GM03348 (cell line): ENCODE measurements around the gene TNFRSF8.

ENCODE experiments used
- DNase-seq: peaks from one replicate; pipeline ENCODE4 v3.0.0; 2012; ENCODE audit warnings: low spot score

Gene TNFRSF8

DNA sequence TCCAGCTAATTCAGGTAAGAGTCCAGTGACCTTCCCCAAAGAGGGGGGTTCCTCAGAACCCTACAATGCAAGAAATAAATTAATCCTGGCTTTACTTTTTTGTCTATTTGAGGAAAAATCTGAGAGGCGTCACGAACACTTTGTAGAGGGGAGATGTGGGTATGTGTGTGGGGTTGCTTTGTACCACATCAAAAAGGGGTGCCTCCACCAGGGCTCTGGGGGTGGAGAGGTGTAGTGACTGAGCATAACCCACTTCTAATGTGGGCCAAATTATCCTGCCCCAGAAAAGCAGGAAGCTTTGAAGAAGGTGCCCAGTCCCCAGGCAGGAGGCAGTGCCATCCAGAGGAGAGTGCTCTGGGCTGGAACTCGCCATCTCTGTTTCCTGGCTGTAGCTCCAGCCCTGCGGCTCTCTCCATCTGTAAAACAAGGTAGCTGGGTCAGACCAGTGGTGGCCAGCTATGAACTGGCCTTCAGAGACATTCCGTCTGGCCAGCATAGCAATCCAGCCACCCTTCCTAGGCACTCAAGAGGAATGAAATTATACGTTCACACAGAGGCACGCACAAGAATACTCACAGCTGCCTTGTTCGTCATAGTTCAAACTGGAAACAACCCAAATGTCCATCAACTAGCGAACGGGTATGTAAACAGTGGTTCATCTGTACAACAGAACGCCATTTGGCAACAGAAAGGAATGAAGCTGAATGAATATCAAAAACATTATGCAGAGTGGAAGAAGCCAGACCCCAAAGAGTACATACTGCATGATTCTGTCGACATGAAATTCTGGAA is 58.3 kb downstream of the TNFRSF8 start:
- DNase-seq, result no peak

DNA sequence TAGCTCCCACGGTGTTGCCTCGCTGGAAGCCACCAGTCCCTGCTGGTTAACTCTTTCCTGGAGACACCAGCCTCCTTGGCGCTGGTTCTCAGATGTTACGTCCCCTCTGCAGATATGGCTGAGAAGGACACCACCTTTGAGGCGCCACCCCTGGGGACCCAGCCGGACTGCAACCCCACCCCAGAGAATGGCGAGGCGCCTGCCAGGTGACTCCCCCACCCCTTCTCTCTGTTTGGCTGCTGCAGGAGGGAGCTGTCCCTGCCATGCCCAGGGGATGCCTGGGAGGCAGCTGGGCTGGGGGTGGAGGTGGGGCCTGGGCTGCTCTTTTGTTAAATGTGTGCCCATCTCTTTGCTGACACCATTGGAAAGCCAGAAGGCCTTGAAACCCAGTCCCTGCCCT is 60.1 kb downstream of the TNFRSF8 start:
- no peak for DNase-seq

DNA sequence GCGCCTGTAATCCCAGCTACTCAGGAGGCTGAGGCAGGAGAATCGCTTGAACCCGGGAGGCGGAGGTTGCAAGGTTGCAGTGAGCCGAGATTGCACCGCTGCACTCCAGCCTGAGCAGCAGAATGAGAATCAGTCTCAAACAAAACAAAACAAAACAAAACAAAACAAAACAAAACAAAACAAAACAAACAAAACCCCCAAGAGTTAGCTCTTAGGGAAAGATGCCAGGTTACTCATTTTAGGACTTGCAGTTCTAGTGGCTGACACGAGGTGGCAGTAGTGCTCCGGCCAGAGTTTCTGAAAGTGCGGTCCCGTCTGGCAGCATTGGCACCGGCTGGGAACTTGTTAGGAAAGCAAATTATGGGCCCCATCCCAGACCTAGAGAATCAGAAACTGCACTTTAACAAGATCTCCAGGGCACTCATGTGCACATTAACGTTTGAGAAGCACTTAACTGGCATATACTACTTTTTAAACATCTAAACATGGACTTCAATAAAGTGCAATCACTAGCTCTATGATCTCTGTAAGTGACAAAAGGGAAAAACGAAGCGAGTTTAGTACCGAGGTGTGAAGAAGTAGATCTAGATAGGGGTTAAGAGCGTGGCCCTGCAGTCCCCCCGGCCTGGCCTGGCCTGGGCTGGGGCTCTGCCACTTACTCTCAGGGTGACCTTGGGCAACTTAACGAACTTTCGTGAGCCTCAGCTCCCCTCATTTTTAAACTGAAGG is 61.8 kb downstream of the TNFRSF8 start:
- peak; percentile 84 for DNase-seq

DNA sequence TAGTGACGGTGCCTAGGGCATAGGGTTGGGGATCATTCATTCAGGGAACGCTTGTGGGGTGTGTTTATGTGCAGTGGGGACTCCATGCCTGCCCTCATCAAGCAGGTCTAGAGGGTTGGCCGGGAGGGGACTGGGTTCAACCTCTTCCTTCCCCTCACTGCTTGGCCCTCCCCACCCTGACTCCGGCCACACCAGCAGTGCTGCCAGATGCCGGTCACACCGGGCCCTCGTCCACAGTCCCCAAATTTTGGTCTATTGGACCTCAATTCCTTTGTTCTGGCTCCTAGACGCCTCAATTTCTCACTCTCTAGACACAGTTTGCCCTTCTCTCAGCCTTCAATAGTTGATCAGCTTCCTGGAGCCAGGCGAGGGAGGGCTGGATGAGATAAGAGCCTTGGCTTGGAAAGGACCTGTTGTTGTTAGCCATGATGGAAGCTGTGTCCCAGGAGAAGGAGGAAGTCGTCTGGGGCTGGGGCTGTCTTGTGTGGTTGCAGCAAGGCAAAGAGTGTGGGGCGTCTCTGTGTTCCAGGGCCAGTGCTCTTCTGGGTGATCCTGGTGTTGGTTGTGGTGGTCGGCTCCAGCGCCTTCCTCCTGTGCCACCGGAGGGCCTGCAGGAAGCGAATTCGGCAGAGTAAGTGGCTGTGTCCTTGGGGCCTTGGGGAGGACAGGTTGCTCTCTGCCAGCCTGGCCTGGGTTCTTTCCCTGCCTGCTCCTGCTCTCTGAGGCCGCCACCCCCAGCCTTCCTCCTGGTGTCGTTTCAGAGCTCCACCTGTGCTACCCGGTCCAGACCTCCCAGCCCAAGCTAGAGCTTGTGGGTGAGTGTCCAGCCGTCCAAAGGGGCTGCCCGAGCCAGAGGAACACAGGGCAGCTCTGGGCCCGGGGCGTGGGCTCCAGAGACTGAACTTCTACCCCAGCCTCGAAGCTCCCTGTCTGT is 62.6 kb downstream of the TNFRSF8 start:
- DNase-seq, result no peak

DNA sequence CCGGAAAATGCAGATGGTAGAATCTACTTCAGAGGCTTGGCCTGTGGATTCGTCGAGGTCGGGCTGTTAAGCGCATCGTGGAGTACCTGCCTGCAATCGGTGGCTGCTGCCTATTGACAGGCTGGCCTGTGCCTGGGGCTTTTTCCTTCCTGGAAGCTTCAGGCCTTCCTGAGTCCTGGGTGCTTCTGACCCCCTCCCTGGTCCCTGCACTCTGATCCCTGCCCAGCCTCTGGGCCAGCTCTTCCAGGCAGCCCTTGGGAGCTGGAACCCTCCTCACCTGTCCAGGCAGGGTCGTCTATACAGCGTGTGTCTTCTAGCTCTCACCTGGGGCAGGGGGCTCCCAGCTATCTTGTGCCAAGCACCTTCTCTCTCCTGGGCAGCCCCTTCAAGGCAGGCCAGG is 63.7 kb downstream of the TNFRSF8 start:
- DNase-seq, result no peak

DNA sequence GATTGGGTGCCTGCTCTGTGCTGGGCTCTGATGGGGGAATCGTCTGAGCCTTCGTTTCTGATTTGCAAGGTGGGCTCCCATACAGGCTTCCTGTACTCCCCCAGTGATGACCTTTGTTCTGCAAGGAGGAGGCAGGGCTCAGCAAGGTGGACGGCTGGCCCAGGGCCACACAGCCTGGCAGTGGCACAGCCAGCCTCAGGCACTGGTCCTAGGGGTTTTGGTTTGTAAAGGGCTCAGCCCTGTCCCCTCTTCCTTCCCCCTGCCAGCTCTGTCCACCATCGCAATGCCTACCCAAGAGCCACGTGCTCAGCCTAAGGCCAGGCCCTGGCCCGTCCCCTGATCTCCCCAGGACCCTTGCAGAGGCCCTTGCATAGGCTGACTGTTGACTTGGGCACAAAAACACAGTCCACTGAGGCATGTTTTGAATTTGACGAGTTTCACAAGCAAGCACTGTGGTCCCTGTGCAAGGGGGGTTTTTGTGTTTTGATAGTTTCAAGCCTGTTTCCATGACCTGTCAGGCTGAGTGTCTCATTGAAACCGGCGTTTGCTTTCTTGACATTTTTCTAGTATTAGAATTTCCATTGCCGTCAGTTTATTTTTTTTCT is 64.2 kb downstream of the TNFRSF8 start:
- no peak for DNase-seq

DNA sequence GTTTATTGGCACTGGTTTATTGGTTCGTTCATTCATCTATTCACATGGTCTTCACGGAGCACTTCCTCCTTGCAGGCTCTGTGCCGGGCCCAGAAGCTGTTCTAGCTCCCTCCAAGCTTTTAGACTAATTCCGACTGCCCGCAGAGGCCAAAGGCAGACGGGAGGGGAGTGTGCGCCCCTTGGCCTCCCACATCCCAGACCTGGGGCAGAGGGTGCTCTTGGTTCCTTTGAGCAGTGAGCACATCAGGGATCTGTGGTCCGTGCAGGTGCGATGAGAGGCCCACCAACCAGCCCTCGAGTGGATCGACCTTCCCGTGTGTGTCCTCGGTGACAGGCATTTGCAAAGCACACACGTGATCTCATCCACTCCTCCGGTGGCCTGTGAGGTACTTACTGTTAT is 65.0 kb downstream of the TNFRSF8 start:
- no peak for DNase-seq

DNA sequence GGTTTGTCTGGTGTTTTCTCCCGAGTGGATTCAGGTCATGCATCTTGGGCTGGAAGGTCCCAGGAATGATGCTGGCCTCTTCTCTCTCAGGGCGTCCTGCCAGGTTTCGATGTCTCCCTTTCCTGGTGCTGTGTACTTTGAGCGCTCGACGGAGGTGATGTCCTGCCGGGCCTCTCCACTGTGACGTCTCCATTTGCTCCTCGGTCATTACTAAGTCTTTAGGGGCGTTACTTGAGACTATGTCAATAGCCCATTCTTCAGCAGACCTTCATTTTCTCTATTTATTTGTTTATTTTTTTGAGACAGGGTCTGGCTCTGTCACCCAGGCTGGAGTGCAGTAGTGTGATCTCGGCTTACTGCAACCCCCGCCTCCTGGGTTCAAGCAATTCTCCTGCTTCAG is 66.5 kb downstream of the TNFRSF8 start:
- DNase-seq, result no peak

DNA sequence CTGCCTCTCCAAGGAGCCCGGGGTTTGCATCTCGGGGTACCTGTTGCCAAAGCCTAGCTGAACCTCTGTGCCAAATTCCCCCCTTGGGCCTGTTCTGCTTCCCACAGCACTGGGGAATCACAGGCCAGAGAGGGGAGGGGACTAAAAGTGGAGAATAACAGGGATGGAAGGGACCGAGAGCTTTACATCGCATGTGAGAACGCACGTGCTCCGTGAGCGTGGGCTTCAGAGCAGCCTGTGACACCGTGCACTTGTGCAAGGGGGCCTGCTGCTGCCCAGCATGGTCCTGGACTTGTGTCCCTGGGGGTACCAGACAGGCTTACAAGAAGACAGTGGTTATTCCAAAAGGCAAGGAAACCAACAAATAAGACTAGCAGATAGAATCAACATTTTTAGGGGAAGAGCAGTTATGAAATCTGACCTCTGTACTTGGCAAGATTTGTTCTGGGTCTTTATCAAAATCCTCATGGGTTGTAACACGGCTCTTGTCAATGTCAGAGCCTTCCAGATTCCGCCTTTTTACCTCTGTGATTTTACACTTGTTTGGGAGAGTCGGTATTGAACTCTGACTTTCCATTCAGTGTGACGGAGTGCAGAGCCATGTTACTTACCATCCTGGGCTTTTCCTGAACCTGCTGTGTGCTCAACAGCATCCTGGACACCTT is 67.5 kb downstream of the TNFRSF8 start:
- DNase-seq, result no peak

DNA sequence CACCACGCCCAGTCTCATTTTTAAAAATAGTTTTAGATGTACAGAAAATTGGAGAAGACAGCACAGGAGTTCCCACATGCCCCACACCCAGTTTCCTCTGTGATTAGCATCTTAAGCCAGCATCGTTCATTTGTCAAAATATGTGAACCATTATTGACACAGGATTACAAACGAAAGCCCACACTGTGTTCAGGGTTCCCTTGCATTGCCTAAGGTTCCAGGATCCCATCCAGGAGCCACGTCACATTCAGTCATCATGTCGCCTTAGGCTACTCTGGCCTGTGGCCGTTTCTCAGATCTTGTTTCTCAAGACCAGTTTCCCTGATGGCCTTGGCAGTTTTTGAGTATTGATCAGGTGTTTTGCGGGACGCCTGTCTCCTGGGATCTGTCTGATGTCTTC is 69.0 kb downstream of the TNFRSF8 start:
- no peak for DNase-seq

DNA sequence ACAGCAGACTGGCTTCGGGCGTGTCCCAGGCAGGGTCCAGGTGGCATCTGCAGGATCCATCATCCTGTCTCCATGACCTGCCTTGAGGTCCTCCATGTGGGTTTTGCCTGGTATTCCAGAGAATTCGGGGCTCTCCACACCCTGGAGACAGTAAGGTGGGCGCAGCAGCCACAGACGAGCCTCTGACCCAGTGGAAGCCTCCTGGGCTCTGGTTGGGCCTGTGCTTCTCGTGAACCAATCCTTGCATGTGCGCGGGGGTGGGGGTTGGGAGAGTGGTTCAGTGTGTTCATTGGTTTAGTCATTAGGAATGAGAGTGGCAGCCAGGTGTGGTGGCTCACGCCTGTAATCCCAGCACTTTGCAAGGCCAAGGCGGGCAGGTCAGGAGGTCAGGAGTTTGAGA is 71.6 kb downstream of the TNFRSF8 start:
- no peak for DNase-seq

DNA sequence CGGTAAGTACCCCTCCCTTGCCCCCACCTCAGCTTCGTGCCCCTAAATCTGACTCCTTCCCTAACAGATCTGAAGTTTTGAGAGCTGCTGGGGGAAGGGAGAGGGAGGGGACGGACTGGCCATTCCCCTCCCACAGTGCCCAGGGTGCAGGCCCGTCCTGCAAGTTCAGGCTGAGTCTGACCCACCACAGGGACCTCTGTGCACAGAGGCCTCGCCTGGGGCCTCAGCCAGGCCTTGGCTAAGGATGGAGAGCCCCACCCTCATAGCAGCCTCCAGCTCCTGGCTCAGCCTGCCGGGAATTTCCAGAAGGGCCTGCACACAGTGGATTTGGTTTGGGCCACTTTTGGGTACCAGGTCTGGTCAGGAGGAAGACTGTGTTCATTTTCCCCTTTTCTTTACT is 72.5 kb downstream of the TNFRSF8 start:
- DNase-seq, result peak; percentile 68

DNA sequence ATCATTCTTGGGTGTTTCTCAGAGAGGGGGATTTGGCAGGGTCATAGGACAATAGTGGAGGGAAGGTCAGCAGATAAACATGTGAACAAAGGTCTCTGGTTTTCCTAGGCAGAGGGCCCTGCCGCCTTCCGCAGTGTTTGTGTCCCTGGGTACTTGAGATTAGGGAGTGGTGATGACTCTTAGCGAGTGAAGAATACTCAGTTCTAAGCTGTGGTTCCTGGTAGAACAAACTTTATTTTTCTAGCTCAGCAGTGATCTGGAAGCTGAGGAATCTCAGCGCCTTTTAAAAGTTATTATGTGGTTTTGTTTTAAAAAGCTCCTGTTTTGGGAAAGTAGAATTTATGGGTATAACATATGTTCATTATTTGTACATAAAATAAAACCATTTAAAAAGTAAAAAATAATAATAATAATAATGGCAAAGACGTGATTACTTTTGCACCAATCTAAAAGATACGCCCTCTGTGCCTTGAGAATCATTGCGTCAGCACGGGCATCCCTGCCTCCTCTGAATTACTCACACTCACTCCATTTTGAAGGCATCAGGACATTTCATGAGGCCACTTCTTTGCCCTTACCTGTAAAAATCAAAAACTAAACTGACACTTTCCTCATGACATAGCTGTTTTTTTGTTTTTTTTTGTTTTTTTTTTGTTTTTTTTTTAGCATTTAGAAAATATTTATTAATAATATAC is 74.0 kb downstream of the TNFRSF8 start:
- no peak for DNase-seq

DNA sequence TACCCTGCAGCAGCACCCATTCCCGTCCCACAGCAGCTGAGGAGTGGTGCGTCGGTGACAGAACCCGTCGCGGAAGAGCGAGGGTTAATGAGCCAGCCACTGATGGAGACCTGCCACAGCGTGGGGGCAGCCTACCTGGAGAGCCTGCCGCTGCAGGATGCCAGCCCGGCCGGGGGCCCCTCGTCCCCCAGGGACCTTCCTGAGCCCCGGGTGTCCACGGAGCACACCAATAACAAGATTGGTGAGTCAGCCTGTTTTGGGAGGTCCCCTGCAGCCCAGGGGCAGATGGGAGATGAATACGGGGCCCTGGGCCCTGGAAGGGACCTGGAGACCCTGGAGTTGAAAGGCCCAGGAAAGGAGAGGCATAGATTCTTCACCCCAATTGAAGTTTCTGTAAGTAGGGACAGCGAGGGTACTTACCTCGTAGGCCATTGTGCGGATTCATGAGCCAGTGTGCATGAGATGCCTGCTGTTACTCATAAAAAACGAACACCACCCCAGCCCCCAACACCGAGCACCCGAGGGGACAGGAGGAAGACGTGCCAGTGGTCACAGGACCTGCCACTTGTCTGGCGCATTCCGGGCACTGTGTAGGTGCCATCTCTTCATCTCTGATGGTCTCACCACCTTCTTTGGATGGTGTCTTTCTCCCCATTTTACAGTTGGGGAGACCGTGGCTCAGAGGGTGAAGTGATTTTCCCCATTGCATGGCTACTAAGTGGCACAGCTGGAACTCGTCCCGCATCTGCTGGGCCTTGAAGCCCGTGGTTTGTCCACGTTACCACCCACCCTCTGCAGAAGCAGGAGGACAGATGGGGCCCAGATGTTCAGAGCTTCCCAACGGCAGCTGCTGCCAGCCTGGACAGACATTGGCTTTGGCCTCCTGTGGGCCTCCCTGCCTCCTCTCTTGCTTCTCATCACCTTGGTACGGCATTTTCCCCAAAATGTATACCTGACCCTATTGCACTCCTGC is 75.4 kb downstream of the TNFRSF8 start:
- DNase-seq, result peak; percentile 30

DNA sequence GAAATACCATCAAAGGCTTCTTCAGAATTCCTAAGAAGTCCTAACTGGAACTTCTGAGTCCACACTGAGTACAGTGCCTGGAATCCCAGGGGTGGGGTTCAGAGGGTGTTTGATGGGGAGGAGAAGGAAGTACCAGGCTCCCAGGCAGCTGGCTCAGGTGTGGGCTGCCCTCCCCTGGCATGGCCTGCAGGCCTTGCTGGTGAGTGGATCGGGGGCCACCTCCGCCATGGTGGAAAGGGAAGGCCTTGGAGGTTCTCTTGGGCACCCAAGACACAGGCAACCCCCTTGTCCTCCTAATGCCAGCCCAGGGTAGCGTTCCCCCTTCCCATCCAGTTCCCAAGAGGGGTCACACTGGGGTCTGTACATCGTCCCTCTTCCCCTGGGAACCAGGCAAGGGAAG is 76.9 kb downstream of the TNFRSF8 start:
- no peak for DNase-seq

DNA sequence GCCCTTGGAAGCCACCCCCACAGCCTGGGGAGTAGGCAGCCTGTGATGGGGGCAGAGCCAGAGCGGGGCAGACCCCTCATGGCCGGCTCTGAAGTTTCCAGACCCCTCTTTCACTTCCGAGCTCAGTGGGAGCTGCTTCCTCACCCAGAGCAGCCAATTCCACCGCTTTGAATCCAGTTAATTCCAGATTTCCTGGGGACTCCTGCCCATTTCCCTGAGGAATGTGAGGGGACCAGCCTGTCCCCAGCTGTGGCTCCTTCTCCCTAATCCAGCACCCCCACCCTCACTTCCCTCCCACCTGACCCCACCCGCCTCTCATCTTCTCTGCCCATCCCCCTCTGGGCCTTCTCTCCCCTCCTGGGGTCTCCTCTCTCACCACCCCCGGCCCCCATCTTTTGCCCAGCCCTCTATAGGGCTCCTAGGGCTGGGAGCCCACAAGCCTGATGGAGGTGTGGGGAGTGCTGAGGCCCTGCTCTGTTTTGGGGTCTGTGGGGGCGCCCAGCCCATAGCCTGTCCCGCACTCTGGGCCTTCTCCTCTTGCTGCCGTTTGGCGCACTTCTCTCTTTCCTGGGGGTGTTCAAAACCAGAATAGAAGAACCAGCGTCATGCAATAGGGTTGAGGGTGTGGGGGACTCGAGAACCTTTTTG is 77.5 kb downstream of the TNFRSF8 start:
- DNase-seq, result no peak

DNA sequence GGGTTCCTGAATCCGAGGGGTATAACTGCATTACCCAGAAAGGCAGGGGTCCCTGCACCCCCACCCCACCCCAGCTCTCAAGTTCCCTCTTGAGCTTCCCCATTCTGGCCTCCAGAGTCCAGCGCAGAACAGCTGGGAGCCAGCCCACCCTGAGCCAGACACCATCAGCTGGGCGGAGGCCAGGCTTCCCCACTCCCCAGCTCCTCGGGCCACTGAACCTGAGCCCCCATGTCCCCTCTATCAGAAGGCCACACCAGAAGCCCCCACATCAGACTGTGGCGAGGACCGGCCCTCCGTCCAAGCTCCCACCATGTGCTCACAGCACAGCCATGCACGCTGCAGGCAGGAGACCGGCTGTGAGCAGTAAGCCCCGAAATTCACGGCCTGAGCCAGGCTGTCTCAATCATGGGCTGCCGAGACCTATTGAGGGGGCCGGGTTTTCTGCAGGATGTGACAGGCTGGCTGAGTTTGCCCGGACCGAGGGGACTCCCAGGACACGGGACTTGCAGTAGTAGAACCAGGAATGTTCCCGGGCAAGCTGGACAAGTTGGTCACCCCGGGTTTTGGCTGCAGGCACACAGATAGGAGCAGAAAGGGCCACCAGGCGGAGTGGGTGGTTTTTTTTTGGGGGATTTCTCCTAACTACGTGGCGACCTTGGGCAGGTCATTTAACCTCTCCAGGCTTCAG is 78.2 kb downstream of the TNFRSF8 start:
- DNase-seq, result no peak

DNA sequence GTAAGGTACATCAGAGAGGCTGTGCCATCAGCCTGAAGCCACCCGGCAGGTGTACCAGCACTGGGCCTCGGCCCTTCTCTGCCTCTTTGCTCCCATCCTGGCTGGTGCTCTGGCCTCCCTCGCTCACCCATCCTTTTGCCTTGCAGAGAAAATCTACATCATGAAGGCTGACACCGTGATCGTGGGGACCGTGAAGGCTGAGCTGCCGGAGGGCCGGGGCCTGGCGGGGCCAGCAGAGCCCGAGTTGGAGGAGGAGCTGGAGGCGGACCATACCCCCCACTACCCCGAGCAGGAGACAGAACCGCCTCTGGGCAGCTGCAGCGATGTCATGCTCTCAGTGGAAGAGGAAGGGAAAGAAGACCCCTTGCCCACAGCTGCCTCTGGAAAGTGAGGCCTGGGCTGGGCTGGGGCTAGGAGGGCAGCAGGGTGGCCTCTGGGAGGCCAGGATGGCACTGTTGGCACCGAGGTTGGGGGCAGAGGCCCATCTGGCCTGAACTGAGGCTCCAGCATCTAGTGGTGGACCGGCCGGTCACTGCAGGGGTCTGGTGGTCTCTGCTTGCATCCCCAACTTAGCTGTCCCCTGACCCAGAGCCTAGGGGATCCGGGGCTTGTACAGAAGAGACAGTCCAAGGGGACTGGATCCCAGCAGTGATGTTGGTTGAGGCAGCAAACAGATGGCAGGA is 79.2 kb downstream of the TNFRSF8 start:
- no peak for DNase-seq
